ENCODE measurements around the gene MEF2A. TPM values are rescaled to one million over a fixed set of nuclear protein-coding genes. Genes with fewer than 3 reads are reported as not detected.

Gene MEF2A
- total and polyA plus RNA-seq, 10 of the 15 experiments (the other 5 are each of a cell fraction or from before 2014, with no cell fraction given), result 7.2 to 46.7 (median 35.9) TPM

- Histone ChIP-seq H3K4me3 (no peak overlapping the region), H2AFZ (ENCODE audit: control insufficient read depth, low read depth, low read length) (no peak overlapping the region), H3K4me1 (ENCODE audit: control insufficient read depth, insufficient read depth, low read length) (no peaks in the 10 kb centered on the region), H4K20me1 (ENCODE audit: control insufficient read depth, insufficient read depth) (no peaks in the 10 kb centered on the region), H3K27ac (ENCODE audit: control insufficient read depth, insufficient read depth) (no peak overlapping the region), H3K9ac (ENCODE audit: control insufficient read depth, insufficient read depth, low read length) (no peak overlapping the region), H3K36me3 (ENCODE audit: control insufficient read depth in 2 of 2, insufficient read depth in 2 of 2, low read length in 1 of 2) (no peaks in the 10 kb centered on the region), H3K4me2 (ENCODE audit: control insufficient read depth, insufficient read depth) (no peak overlapping the region), H3K79me2 (ENCODE audit: control insufficient read depth, insufficient read depth, low read length) (no peaks in the 10 kb centered on the region), H3K27me3 (replicated peaks in 1 of 2; ENCODE audit: control insufficient read depth in 2 of 2, insufficient read depth in 2 of 2, low read length in 1 of 2) (no peaks in the 10 kb centered on the region), H3K9me3 (replicated peaks; ENCODE audit: control insufficient read depth, insufficient read depth, low read length) (no peaks in the 10 kb centered on the region)
- FAIRE-seq, result no peak
- BruUV-seq (replicated peaks), result no TSS peak
- POLR2A ChIA-PET, result no interaction called here
- CTCF ChIA-PET, result interaction anchor here (0.7 to 3.6 kb wide), 7 partner anchors 12 to 624 kb away, joined by 3 to 42 read pairs (median 7); partner anchors contain the start of gene SYNM
- SMC1A ChIA-PET (ENCODE audit: uncharacterized antibody, unreplicated experiment), result interaction anchor here (0.7 to 2.0 kb wide), 7 partner anchors 10 to 468 kb away, joined by 3 to 9 read pairs (median 4); no protein-coding TSS in a partner anchor
- no peak for ATAC-seq
- RAD21 ChIA-PET (ENCODE audit: unreplicated experiment), result interaction anchor here (1.8 to 2.8 kb wide), 3 partner anchors 24 to 456 kb away, joined by 4 to 14 read pairs (median 5); no protein-coding TSS in a partner anchor
- 95% methylated on average over 6 of the region's 6 CpGs for WGBS (ENCODE audit: insufficient coverage, insufficient replicate concordance, low lambda C conversion rate, missing lambda C conversion rate)
- DNase-seq (ENCODE audit: low read depth, low spot score), result no peak
- in situ Hi-C loops (cut with MboI), result loop anchor here (25.0 kb wide), 1 partner anchor 617 kb away; the partner anchor contains the start of gene SYNM
- intact Hi-C loops (cut with micrococcal nuclease; ENCODE audit: unreplicated experiment), result no loop called here
- TF ChIP-seq CREM (IDR thresholded peaks at IDR 0.05; ENCODE audit: low read depth), result no peak
- TF ChIP-seq BCL11A (IDR thresholded peaks at IDR 0.05; ENCODE audit: low read depth, low read length), result no peak
- TF ChIP-seq ZBTB11 (CRISPR knock-in tag; IDR thresholded peaks at IDR 0.05), result no peak
- TF ChIP-seq NRF1 (conservative IDR thresholded peaks at IDR 0.05; ENCODE audit: low read depth, low read length), result no peak
- TF ChIP-seq SIN3A (IDR thresholded peaks at IDR 0.05; ENCODE audit: low read depth, low read length), result no peak
- TF ChIP-seq PAX8 (IDR thresholded peaks at IDR 0.05), result no peak
- no peak for TF ChIP-seq NR2C1 (IDR thresholded peaks at IDR 0.05)
- TF ChIP-seq USF1 (IDR thresholded peaks at IDR 0.05; ENCODE audit: borderline replicate concordance, extremely low read length, insufficient read depth, low read depth, low read length), result no peak
- TF ChIP-seq BCL3 (IDR thresholded peaks at IDR 0.05; ENCODE audit: borderline replicate concordance, insufficient read depth, low read depth, low read length, poor library complexity, severe bottlenecking), result no peak
- no peak for TF ChIP-seq ATF2 (IDR thresholded peaks at IDR 0.05; ENCODE audit: low read length)
- TF ChIP-seq USF2 (IDR thresholded peaks at IDR 0.05; ENCODE audit: borderline replicate concordance, low read depth, low read length), result no peak
- no peak for TF ChIP-seq ATF3 (IDR thresholded peaks at IDR 0.05; ENCODE audit: borderline replicate concordance, extremely low read depth, low read depth, low read length)
- no peak for TF ChIP-seq ZNF384 (IDR thresholded peaks at IDR 0.05; ENCODE audit: borderline replicate concordance, low read depth, low read length)
- no peak for TF ChIP-seq LARP7 (IDR thresholded peaks at IDR 0.05)
- TF ChIP-seq HDAC2 (IDR thresholded peaks at IDR 0.05), result no peak
- no peak for TF ChIP-seq CBX3 (IDR thresholded peaks at IDR 0.05; ENCODE audit: borderline replicate concordance, low read depth)
- no peak for TF ChIP-seq NR2F1 (conservative IDR thresholded peaks at IDR 0.05)
Observed at GRCh38 chr15:99728916-99729315, 163.1 kb downstream of the MEF2A start.
